GM12891 (cell line): ENCODE results near the gene ASTN2.

Experiments
- DNase-seq: peaks from one replicate; pipeline ENCODE4 v3.0.0; 2011; ENCODE audit warnings: low spot score; ENCODE audit not compliant: insufficient read length
- FAIRE-seq: peaks from 2 replicates; lab custom pipeline; 2011; peaks lifted over from hg19 to GRCh38; lab: Jason Lieb, UNC
- PAX5 ChIP-seq: IDR thresholded peaks from 2 replicates; pipeline ENCODE4 v1.6.1; 2011; ENCODE audit warnings: low read length, moderate library complexity, mild to moderate bottlenecking; ENCODE audit not compliant: insufficient read depth, severe bottlenecking
- POLR2A ChIP-seq: IDR thresholded peaks from 2 replicates; pipeline ENCODE4 v1.6.1; 2011; ENCODE audit warnings: low read depth, low read length, control low read depth
- POLR2AphosphoS5 ChIP-seq: IDR thresholded peaks from 2 replicates; pipeline ENCODE4 v1.6.1; 2011; ENCODE audit warnings: low read depth, low read length, control low read depth
- POU2F2 ChIP-seq: IDR thresholded peaks from 2 replicates; pipeline ENCODE4 v1.6.1; 2011; ENCODE audit warnings: low read depth, mild to moderate bottlenecking, control low read depth, low read length, moderate library complexity
- SPI1 ChIP-seq: IDR thresholded peaks from 2 replicates; pipeline ENCODE4 v1.6.1; 2011; ENCODE audit warnings: low read depth, low read length, control low read depth
- TAF1 ChIP-seq: IDR thresholded peaks from 2 replicates; pipeline ENCODE4 v1.6.1; 2011; ENCODE audit warnings: low read depth, low read length, control low read depth

Gene ASTN2

DNA sequence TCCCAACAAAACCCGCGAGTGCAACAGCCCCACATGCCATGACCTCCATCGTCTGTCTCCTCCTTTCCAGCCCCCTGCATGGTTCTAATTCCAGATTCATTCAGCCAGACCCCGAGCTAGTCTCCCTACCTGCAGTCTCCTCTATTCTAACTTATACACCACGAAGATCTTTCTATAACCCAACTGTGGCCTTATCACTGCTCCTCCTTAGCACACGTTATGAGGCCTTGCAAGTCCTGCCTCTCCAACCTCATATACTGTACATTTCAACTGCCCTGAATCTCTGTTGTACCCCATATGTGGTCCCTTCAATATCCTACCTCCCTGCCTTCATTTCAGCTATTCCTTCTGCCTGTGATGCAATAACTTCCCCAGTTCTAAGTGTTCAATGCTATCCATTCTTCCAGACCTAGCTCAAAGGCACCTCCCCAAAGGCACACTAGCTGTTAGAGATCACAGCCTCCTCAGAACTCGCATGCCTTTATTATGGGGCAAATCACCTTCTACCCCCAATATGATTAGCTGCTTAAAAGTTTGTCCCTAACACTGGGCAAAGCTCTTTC lies 942.8 kb downstream of the ASTN2 start:
- TF ChIP-seq POLR2A (no peak), SPI1 (no peak)
- FAIRE-seq (no peak), DNase-seq (no peak)

- TF ChIP-seq POLR2A, result no peak
- no peak for TF ChIP-seq SPI1
- TF ChIP-seq TAF1, result no peak
- TF ChIP-seq POU2F2, result no peak
- TF ChIP-seq POLR2AphosphoS5, result no peak
- no peak for TF ChIP-seq PAX5
- DNase-seq (no peak), FAIRE-seq (no peak)
Measured at GRCh38 chr9:116471093-116471906, 943.6 kb downstream of the ASTN2 start.

DNA sequence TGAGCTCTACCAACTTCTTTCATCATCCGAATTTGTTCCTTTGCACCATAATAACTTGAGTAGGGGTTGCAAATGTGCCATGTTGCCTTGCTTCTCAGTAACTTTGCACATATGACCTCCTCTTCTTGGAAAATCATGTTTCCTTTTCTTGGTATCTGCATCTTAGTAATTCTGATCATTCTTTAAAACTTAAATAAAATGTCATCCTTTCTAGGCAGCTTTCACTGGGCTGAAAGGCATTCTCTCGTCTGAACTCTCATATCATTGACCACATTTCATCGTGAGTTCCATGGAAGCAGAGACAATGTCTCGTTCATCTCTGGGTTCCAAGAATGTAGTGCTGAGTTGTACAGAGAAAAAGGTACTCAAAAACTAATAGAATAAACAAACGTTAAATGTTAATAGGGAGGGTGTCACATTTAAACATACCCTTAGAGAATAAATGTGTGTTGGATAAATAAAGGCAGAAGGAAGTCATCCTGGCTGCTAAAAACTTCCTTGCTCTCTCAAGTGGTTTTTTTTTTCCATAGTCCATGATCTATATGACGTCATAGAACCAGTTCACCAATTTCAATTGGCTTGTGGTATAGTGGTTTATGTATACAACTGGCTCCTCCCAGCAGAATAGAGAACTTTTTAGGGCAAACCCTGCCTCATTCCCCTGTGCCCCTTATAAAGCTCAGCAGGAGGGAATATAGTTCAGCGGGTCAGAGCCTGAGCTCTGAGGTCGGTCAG lies 945.9 kb downstream of the ASTN2 start:
- FAIRE-seq (no peak), DNase-seq (no peak)
- TF ChIP-seq POU2F2, result no peak
- TF ChIP-seq POLR2A, result no peak

DNA sequence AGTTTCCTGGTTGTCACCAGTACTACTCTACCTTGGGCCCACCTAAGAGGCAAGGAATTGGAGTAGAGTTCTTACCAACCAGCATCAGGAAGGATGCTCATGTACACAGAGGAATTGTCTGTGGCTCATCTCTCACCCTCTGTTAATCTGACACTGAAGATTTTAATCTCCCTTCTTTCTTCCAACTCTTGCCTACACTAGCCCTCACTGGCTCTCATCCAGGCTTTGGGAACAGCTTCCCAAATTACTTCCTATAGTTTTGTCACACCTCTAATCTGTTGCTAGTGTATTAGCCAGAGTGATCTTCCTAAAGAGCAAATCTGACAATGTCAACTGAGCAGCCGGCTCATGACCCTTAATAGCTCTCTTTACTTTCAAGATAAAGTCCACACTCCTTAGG lies 946.5 kb downstream of the ASTN2 start:
- FAIRE-seq (no peak), DNase-seq (no peak)
- TF ChIP-seq SPI1 (no peak), TAF1 (no peak), PAX5 (no peak), POLR2A (no peak), POLR2AphosphoS5 (no peak), POU2F2 (no peak)

DNA sequence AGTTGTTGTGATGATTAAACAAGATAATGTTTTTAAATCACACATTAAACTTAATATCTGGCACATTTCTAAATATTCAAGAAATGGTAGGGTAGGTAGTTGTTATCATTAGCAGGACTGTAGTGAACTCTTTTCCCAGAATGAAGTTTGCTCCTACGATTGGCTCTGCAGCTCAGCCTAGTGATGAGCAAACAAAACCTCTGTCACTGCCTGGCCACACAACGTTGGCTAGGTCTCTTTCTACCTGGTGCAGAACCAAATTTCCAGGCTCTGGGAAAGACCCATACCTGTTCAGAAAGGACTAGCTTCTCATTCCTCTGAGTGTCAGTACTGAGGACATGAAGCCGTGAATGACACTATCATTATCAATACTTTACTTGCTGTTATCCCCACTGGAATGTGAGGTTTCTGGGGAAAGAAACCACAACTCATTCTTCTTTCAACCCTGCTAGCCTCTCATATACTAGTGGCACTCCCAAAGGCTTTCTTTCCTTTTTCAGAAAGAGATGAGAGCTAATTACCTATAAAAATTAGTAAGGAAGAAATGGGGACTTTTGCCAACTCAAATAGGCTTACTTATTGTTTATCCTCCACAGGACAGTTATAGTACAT lies 947.0 kb downstream of the ASTN2 start:
- FAIRE-seq, result no peak

DNA sequence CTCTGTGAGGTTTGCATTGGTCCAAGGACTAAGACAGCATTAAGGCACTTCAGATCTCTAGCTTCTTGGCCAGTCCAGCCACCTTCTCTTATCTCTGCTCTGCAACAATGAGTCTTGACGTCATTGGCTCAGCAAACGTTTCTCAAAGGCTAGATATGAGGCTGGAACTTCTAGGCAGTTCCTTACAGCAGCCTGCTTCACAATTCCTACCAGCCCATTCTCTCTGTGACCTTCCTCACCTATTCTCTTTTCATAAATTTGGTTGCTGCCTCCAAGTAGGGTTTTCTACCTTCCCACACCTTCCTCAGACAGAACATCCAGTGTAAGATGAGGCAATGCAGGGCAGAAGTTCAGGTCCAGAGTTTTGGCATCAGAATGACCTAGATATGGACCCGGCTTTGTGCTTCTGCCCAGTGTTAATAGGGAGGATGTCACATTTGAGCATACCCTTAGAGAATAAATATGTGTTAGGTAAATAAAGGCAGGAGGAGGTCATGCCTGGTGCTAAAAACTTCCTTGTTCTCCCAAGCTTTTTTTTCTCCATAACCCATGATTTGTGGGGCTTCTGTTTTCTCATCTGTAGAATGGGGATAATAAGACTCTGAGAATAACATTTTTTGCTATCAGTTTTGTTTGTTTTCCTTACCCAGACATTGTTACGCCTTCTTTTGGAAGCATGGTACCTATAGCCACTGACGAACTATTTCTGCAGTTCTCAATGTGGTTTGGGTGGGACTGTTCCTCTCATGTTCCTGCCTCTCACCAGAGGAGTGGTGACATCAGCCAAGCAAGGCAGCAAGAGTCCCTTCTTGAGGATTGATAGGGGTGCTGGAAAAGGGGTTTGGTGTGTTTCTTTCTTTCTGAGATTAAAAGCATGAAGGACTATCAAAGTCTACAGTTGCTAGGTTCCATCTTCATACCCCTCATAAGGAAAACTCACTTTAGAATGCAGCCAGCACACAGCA lies 948.3 kb downstream of the ASTN2 start:
- FAIRE-seq, result no peak
- TF ChIP-seq POU2F2 (no peak), PAX5 (no peak), TAF1 (no peak), POLR2AphosphoS5 (no peak), POLR2A (no peak), SPI1 (no peak)
- no peak for DNase-seq

More for the DNA sequence above, 947.0 kb downstream of the ASTN2 start:
- TF ChIP-seq SPI1 (no peak), POLR2AphosphoS5 (no peak), PAX5 (no peak), TAF1 (no peak), POLR2A (no peak), POU2F2 (no peak)
- DNase-seq, result no peak

GRCh38 chr9:116465576-116466270 lies 949.1 kb downstream of the ASTN2 start:
- TF ChIP-seq PAX5, result no peak
- TF ChIP-seq SPI1, result no peak
- FAIRE-seq (no peak), DNase-seq (no peak)

- FAIRE-seq (no peak), DNase-seq (no peak)
- no peak for TF ChIP-seq POLR2AphosphoS5
- TF ChIP-seq SPI1, result no peak
- no peak for TF ChIP-seq PAX5
- no peak for TF ChIP-seq POLR2A
- TF ChIP-seq POU2F2, result no peak
- no peak for TF ChIP-seq TAF1
Measured at GRCh38 chr9:116464987-116465571, 949.8 kb downstream of the ASTN2 start.
